Upper lobe of left lung (tissue), 6 donors: ENCODE measurements around the gene SIGLEC10. TPM values are rescaled to one million over a fixed set of nuclear protein-coding genes. Genes with fewer than 3 reads are reported as not detected.

Experiments used
- ATAC-seq, 2 donors: fragments of 200-7000 bp; cut with Tn5 transposase; one replicate each; pipeline ENCODE4 v1.9.1; 2022; ENCODE audit warnings: mild to moderate bottlenecking in 2 of 2, moderate library complexity in 2 of 2; ENCODE audit not compliant: low FRiP score in 2 of 2
- DNase-seq, 2 donors: peaks; one replicate each; pipeline ENCODE4 v3.0.0-alpha.2; 2019 to 2020
- H3K27ac ChIP-seq, 4 donors: fragments of 200-600 bp; sonication (generic); one replicate each; pipeline ENCODE4 v1.5.1; 2016 to 2019
- H3K27me3 ChIP-seq, 4 donors: fragments of 200-600 bp; sonication (generic); one replicate each; pipeline ENCODE4 v1.5.1; 2017 to 2019
- H3K36me3 ChIP-seq, 4 donors: fragments of 200-600 bp; sonication (generic); one replicate each; pipeline ENCODE4 v1.5.1; 2016 to 2019
- H3K4me1 ChIP-seq, 4 donors: fragments of 200-600 bp; sonication (generic); one replicate each; pipeline ENCODE4 v1.5.1; 2018 to 2019
- H3K4me3 ChIP-seq, 4 donors: fragments of 200-600 bp; sonication (generic); one replicate each; pipeline ENCODE4 v1.5.1; 2017 to 2019; ENCODE audit warnings: mild to moderate bottlenecking in 2 of 4, moderate library complexity in 1 of 4
- H3K9me3 ChIP-seq, 4 donors: fragments of 200-600 bp; sonication (generic); one replicate each; pipeline ENCODE4 v1.5.1; 2018 to 2019
- EP300 ChIP-seq, 4 donors: sonication (generic); formaldehyde crosslinking; IDR thresholded peaks; one replicate each; pipeline ENCODE4 v1.5.1; 2017; ENCODE audit warnings: antibody characterized with exemption in 4 of 4, control low read depth in 2 of 4
- POLR2A ChIP-seq, 4 donors: fragments of 450-650 bp; IDR thresholded peaks; one replicate each; pipeline ENCODE4 v1.5.1; 2016 to 2017; ENCODE audit warnings: antibody characterized with exemption in 4 of 4, mild to moderate bottlenecking in 2 of 4
- POLR2AphosphoS5 ChIP-seq, 2 donors: sonication (generic); formaldehyde crosslinking; IDR thresholded peaks; one replicate each; pipeline ENCODE4 v1.5.1; 2017; ENCODE audit warnings: antibody characterized with exemption in 2 of 2
- WGBS, 2 donors: methylation state at CpG; one replicate each; pipeline ENCODE4 v1.1.5; 2017 to 2018; 5-methylcytosine and 5-hydroxymethylcytosine counted together
- total RNA-seq, 6 donors: library from RNA; depleted of rRNA in 4 of 6; stranded (reverse); fragments of >200 nt in 4 of 6; gene quantifications; one replicate each; pipeline versions ENCODE4 v1.1.0 to v1.2.1, GENCODE V29; 2016 to 2021
- TF ChIP-seq, protein P1 (sequence below), 6 experiments: fragments of 450-650 bp in 4 of 6; fragments of 200-600 bp in 2 of 6; sonication (generic) in 2 of 6; IDR thresholded peaks; one replicate each; pipeline ENCODE4 v1.5.1; 2016 to 2019; ENCODE audit warnings: antibody characterized with exemption in 6 of 6
- donor health status: DM: no; HTN: no; CAD: no; lungs with moderate emphysema.
- donor health status: DM: no; HTN: yes; CAD: no; lungs with severe emphysema.

SIGLEC10 gene
- total RNA-seq, 6 donors from 2014 or later: 13.2 to 76.5 (median 16.9) TPM

DNA sequence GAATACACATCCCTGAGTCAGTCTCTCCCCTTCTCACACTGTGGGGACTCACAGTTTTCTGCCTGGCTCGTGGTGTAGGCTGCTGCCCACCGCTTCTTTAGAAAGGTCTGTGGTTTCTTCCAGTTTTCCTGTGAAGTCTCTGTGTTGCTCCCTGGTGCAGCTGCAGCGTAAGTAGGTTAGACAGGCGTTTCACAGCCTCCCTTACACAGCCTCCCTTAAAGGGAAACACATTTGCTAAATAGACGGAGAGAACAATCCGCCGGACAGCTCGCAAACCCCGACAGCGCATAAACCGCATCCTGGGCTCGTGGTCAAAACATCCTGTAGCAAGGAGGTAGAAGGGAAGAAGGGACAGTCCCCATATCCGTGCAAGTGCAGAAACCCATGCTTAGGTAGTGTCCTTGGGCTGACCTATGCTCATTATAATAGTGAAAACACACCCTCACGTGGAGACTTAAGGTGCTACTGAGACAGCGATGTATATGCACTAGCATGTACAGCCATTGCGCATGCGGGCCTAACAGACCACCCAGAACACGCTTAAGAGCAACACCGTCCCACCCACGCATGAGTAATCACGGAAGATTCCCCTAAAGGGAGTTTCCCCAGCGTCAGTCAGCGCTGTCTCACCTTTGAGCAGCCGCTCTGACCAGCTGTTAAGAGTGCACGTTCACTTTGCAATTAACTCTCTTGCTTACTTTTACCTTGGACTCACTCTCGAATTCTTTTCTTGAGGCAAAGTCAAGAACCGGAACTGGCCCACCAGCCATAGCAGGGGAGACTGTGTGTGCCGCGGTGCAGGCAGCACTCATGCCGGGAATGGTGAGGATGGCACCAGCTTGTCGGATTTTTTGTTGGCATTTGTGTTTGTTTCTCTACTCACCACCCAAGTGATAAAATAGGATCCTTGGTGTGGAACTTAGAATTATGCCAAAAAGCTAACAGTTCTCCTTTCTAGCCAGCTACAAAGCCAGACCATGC lies 24.3 kb upstream of the SIGLEC10 start:
- no peaks in the 10 kb centered on the region for H3K36me3 ChIP-seq
- peak in 1 of 2 donors; percentile 13 for TF ChIP-seq POLR2AphosphoS5 (IDR thresholded peaks at IDR 0.05)
- TF ChIP-seq, protein P1, sequence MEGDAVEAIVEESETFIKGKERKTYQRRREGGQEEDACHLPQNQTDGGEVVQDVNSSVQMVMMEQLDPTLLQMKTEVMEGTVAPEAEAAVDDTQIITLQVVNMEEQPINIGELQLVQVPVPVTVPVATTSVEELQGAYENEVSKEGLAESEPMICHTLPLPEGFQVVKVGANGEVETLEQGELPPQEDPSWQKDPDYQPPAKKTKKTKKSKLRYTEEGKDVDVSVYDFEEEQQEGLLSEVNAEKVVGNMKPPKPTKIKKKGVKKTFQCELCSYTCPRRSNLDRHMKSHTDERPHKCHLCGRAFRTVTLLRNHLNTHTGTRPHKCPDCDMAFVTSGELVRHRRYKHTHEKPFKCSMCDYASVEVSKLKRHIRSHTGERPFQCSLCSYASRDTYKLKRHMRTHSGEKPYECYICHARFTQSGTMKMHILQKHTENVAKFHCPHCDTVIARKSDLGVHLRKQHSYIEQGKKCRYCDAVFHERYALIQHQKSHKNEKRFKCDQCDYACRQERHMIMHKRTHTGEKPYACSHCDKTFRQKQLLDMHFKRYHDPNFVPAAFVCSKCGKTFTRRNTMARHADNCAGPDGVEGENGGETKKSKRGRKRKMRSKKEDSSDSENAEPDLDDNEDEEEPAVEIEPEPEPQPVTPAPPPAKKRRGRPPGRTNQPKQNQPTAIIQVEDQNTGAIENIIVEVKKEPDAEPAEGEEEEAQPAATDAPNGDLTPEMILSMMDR (IDR thresholded peaks at IDR 0.05): no peak
- no peaks in the 10 kb centered on the region for H3K9me3 ChIP-seq
- H3K4me1 ChIP-seq: peaks cover 0 to 11% (median 0%) of the 10 kb centered on the region in 4 donors
- peak overlapping the region in 2 of 4 donors; percentile 9 to 13 for H3K4me3 ChIP-seq
- H3K27ac ChIP-seq: peak overlapping the region in 1 of 4 donors; percentile 59
- ATAC-seq (peak; percentile 31 to 66), DNase-seq (peak in 1 of 2 donors; percentile 49)
- WGBS, 2 donors: 50 to 72% methylated on average over 30 to 31 of the region's 31 CpGs
- H3K27me3 ChIP-seq: no peaks in the 10 kb centered on the region

DNA sequence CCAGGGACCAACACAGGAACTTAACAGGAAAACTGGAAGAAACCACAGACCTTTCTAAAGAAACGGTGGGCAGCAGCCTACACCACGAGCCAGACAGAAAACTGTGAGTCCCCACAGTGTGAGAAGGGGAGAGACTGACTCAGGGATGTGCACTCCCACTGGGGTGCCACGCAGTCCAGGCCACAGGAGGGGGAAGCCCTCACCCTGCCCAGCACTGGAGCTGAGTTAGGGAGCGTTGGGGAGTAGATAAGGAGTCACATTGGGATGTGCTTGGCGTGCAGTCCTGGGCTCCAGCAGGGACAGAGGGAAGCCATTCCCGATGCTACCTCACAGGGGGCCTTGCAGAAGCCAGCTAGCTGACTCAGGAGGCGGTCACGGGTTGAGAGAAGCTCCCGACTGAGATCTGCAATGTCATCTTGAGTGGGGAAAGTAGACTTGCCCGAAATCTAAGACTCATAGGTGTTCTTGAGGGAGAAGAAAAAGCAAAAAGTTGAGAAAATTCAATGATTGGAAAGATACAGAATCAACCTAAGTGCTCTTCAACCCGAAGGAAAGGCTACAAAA lies 23.5 kb upstream of the SIGLEC10 start:
- Histone ChIP-seq H3K27me3 (no peaks in the 10 kb centered on the region), H3K36me3 (no peaks in the 10 kb centered on the region), H3K9me3 (no peaks in the 10 kb centered on the region), H3K4me1 (peaks cover 0 to 11% (median 0%) of the 10 kb centered on the region in 4 donors), H3K4me3 (peak overlapping the region in 2 of 4 donors; percentile 9 to 13), H3K27ac (peak overlapping the region in 1 of 4 donors; percentile 59)
- no peak for TF ChIP-seq EP300 (IDR thresholded peaks at IDR 0.05)
- TF ChIP-seq, protein P1 (IDR thresholded peaks at IDR 0.05): no peak
- no peak for TF ChIP-seq POLR2A (IDR thresholded peaks at IDR 0.05)
- no peak for TF ChIP-seq POLR2AphosphoS5 (IDR thresholded peaks at IDR 0.05)
- ATAC-seq (peak in 1 of 2 donors; percentile 40), DNase-seq (peak in 1 of 2 donors; percentile 64)
- whole genome bisulfite sequencing, 2 donors: 29 to 39% methylated on average over 9 to 11 of the region's 11 CpGs

DNA sequence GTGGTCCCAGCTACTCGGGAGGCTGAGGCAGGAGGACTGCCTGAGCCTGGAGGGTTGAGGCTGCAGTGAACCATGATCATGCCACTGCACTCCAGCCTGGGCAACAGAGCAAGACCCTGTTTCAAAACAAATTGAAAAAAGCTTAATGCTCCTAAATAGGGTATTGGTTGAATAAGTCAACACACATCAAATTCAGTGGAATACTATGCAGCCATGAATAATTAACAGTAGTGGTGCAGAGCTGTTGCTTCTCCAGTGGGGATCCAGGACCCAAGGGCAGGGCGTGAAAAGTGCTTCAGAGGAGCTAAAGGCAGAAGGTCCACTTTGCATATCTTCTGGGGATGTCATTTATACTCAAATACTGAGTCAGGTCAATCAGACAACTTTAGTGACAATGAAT lies 22.6 kb upstream of the SIGLEC10 start:
- no peaks in the 10 kb centered on the region for H3K9me3 ChIP-seq
- no peak for DNase-seq
- peaks cover 0 to 11% (median 0%) of the 10 kb centered on the region in 4 donors for H3K4me1 ChIP-seq
- 67 to 77% methylated on average over 2 of the region's 2 CpGs for WGBS, 2 donors
- H3K4me3 ChIP-seq: no peak overlapping the region
- no peaks in the 10 kb centered on the region for H3K36me3 ChIP-seq
- TF ChIP-seq POLR2AphosphoS5 (IDR thresholded peaks at IDR 0.05) (no peak), EP300 (IDR thresholded peaks at IDR 0.05) (no peak)
- no peak for ATAC-seq
- H3K27ac ChIP-seq: no peak overlapping the region
- no peaks in the 10 kb centered on the region for H3K27me3 ChIP-seq

DNA sequence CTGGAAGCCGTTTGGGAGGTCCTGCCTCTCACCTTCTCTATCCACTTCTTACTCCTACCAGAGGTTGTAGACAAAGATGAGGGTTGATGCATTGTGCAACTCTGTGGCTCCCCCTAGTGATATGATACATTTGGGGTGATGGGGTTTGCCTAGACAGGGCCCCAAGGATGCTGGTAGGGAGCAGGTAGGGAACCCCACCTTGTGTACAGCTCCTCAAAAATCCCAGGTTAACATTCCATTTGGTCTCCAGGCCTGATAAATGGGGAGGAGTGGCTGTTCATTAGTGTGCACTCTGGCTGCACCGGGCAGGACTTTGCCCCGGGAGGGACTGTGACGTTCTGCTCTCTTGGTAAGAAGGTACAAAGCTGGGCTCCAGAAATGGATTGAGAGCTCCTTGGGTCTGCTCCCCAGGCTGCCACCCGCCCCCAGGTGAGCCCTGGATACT lies 21.6 kb upstream of the SIGLEC10 start:
- Histone ChIP-seq H3K4me1 (peaks cover 0 to 11% (median 0%) of the 10 kb centered on the region in 4 donors), H3K36me3 (no peaks in the 10 kb centered on the region), H3K27ac (no peak overlapping the region), H3K4me3 (no peak overlapping the region), H3K9me3 (no peaks in the 10 kb centered on the region), H3K27me3 (no peaks in the 10 kb centered on the region)
- ATAC-seq: peak; percentile 60 to 61
- DNase-seq: no peak
- 0 to 58% methylated on average over 1 to 5 of the region's 5 CpGs for WGBS, 2 donors
- TF ChIP-seq POLR2AphosphoS5 (IDR thresholded peaks at IDR 0.05) (no peak), POLR2A (IDR thresholded peaks at IDR 0.05) (no peak), EP300 (IDR thresholded peaks at IDR 0.05) (no peak)
- TF ChIP-seq, protein P1 (IDR thresholded peaks at IDR 0.05): peak in 2 of 6 experiments; percentile 27 to 42

DNA sequence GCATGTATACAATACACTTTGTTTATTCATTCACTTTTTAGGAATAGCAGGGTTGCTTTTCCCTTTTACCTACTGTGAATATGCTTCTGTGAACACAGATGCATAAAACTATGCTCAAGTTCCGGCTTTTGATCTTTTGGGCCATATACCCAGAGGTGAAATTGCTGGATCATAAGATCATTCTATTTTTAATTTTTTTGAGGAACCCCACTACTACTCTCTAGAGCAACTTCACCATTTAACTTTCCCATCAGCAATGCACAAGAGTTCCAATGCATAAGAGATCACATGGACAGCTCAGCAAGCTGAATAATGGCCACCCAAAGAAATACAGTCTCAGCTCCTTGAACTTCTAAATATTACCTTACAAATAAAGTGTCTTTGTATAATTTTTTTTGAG lies 17.0 kb upstream of the SIGLEC10 start:
- DNase-seq (no peak), ATAC-seq (no peak)
- Histone ChIP-seq H3K9me3 (no peaks in the 10 kb centered on the region), H3K27ac (peak overlapping the region in 1 of 4 donors; percentile 49), H3K4me1 (peaks cover 0 to 4% (median 0%) of the 10 kb centered on the region in 4 donors), H3K4me3 (no peak overlapping the region), H3K27me3 (no peaks in the 10 kb centered on the region), H3K36me3 (no peaks in the 10 kb centered on the region)
- 65 to 77% methylated on average over 1 of the region's 1 CpG for WGBS, 2 donors
- TF ChIP-seq POLR2AphosphoS5 (IDR thresholded peaks at IDR 0.05) (no peak), POLR2A (IDR thresholded peaks at IDR 0.05) (peak in 1 of 4 donors; percentile 13)
